Parietal lobe (tissue), 2 donors: Measurements from ENCODE around the gene RPL26. TPM values are rescaled to one million over a fixed set of nuclear protein-coding genes. Genes with fewer than 3 reads are reported as not detected.

Experiments
- small RNA-seq: library from RNA; depleted of rRNA; stranded (forward); fragments of <200 nt; gene quantifications from one replicate; pipeline ENCODE3, GENCODE V24; 2014; ENCODE audit warnings: low replicate concordance
- total RNA-seq: library from RNA; depleted of rRNA; stranded (reverse); fragments of >200 nt; gene quantifications from one replicate; pipeline ENCODE4 v1.2.3, GENCODE V29; 2014

Gene RPL26
- total RNA-seq, result 3,473 TPM

DNA sequence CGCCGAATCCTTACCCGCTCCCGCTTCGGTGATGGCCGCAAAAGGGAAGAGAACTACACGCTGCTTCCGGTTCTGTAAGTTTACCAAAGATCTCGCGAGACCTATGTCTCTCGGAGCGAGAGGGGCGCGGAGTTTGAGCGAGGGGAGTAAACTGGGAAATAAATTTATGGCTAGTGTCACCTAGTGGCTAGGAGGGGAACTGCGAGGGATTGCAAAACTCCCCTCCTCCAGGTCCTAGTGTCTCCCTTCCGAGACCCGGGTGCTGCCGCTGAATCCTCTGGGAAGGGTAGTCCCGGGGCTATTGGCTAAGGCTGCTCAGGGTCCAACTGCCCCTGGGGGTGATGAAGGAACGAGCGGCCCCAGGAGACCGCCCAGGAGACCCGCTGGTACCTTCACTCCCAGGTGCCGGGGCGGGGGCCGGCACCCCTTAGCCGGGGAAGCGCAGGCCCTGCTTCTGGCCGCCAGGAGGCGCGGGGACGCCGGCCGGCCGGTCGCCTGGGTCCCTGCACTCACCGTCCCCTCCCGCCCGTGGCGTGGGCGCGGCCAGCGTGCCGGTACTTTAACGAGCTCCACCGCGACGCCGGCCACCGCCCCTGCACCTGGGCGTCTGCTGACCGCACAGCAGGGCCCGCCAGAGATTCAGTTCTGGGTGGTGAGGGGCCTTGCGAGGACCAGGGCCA, at the start of gene RPL26:
Gene RPL26, minus strand, starts transcription at position 51 of the 680 bp plus-strand sequence. CDS start 883 bp downstream, outside the sequence.

DNA sequence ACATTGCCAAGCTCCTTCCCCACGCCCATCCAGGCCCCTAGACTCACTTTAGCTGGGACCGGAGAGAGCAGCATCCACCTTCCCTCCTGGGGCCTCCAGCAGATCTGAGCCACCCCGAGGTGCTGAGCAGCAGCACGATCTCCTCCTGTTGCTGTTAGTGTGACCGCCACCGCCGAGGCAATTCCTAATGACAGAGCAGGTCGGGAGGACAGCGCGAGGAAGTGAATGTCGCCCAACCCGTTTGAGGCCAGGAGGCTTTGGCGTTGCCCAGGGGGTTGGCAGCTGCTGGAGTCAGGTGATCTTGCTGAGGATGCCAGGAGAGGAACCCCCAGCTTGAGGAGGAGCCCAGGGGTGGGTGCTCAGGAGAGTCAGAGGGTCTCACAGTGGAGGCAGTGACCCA, 14.6 kb upstream of the RPL26 start, which contains the start of gene RNF222:
Gene RNF222, minus strand, starts transcription at position 192 of the 400 bp plus-strand sequence. CDS start 4,366 bp downstream, outside the sequence.

DNA sequence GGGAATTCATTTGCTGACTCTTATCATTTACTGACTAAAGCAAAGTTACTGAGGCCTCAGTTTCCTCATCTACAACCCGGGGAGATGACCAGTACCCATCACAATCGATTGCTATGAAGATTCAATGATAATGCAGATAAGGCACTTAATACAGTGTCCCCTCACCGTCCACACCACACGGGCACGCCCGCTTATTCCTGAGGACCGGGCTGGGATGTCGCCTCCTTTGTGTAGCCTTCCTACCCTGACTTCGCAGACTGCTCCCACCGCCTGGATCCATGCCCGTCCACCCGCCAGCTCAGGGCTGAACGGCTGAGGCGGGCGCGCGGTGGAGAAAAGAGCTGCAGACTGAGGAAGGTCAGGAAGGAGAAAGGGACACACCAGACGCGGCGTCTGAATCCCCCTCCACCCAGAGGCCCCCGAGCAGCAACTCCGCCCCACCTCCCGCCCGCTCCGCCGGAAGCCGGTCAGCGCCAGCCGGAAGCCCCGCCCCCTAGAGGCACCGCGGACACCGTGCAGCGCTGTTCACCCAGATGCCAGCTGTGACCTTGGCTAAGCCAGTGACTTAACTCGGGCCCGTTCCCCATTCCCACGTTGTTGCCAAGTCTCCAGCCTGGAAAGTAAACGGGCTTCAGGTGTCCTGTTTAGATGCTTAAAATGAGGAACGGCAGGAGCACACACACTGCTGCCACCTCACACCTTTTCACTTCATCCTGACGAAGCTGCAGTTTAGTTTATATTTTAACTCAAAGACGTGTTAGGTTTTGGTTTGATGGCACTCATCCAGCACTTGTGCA, 6.5 kb downstream of the RPL26 start, which contains the start of gene KRABD2:
Gene KRABD2, minus strand, starts transcription at position 434 of the 797 bp plus-strand sequence.

DNA sequence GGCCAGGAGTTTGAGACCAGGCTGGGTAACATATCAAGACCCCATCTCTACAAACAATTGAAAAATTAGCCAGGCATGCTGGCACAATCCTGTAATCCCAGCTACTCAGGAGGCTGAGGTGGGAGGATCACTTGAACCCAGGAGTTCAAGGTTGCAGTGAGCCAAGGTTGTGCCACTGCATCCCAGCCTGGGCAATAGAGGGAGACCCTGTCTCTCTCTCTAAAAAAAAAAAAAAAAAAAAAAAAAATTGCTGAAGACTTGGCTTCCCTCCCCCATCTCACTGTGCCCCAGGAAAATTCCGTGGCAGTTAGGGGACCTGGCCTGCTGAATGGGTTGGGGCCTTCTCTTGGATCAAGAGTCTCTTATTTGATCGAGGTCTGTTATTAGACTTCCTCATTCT, 43.5 kb downstream of the RPL26 start, which contains the start of gene ODF4:
Gene ODF4, plus strand, starts transcription at position 301 of the 400 bp plus-strand sequence. CDS start 212 bp downstream, outside the sequence.

Small RNAs within 50 kb of the gene (small RNA-seq; reads per million reads assigned to genes)
- gene RF00265, result not detected

Other genes starting within 250 kb of the RPL26 start
- 16.6 TPM for gene PER1, start 230.8 kb downstream of the RPL26 start, total RNA-seq
- 40.7 TPM for gene VAMP2, start 220.2 kb downstream of the RPL26 start, total RNA-seq
- 17.5 TPM for gene TMEM107, start 206.8 kb downstream of the RPL26 start, total RNA-seq
- gene BORCS6, start 193.0 kb downstream of the RPL26 start, total RNA-seq, result 4.1 TPM
- 10.0 TPM for gene AURKB, start 172.6 kb downstream of the RPL26 start, total RNA-seq
- gene CTC1, start 135.1 kb downstream of the RPL26 start, total RNA-seq, result 36.0 TPM
- 35.1 TPM for gene PFAS, start 133.9 kb downstream of the RPL26 start, total RNA-seq
- 5.6 TPM for gene RANGRF, start 94.5 kb downstream of the RPL26 start, total RNA-seq
- gene SLC25A35, start 87.8 kb downstream of the RPL26 start, total RNA-seq, result 0.31 TPM
- 0.63 TPM for gene ARHGEF15, start 73.0 kb downstream of the RPL26 start, total RNA-seq
- not detected for gene ODF4, start 43.4 kb downstream of the RPL26 start, total RNA-seq
- not detected for gene RNF222, start 14.6 kb upstream of the RPL26 start, total RNA-seq
- gene NDEL1, start 52.7 kb upstream of the RPL26 start, total RNA-seq, result 70.7 TPM
- gene MYH10, start 247.5 kb upstream of the RPL26 start, total RNA-seq, result 210 TPM